MM.1S (cell line): Measurements from ENCODE around the gene LRG1.

ENCODE experiments used
- DNase-seq: peaks from one replicate; pipeline ENCODE4 v3.0.0-alpha.2; 2015
- H2AFZ ChIP-seq: fragments of 300-600 bp; sonication (generic); 2 replicates; pipeline ENCODE4 v1.6.0; 2016; ENCODE audit warnings: antibody characterized with exemption, low read length
- H3F3A ChIP-seq: fragments of 300-600 bp; sonication (generic); 2 replicates; pipeline ENCODE4 v1.6.1; 2016; ENCODE audit warnings: mild to moderate bottlenecking, antibody characterized with exemption, low read length, moderate library complexity, mixed read lengths; ENCODE audit not compliant: insufficient read depth
- H3K27ac ChIP-seq: fragments of 300-600 bp; sonication (generic); 2 replicates; pipeline ENCODE4 v1.5.1; 2016; ENCODE audit warnings: mild to moderate bottlenecking, low read length
- H3K27me3 ChIP-seq: fragments of 300-600 bp; sonication (generic); replicated peaks from 2 replicates; pipeline ENCODE4 v1.6.0; 2016; ENCODE audit warnings: low read length; ENCODE audit not compliant: insufficient read depth
- H3K36me3 ChIP-seq: fragments of 300-600 bp; sonication (generic); replicated peaks from 2 replicates; pipeline ENCODE4 v1.6.1; 2016; ENCODE audit warnings: mild to moderate bottlenecking, low read length, mixed read lengths; ENCODE audit not compliant: insufficient read depth
- H3K4me1 ChIP-seq: fragments of 300-600 bp; sonication (generic); 2 replicates; pipeline ENCODE4 v1.6.1; 2016; ENCODE audit warnings: low read length, mixed read lengths
- H3K4me2 ChIP-seq: fragments of 300-600 bp; sonication (generic); 2 replicates; pipeline ENCODE4 v1.6.0; 2016; ENCODE audit warnings: low read depth, low read length
- H3K4me3 ChIP-seq: fragments of 300-600 bp; sonication (generic); 2 replicates; pipeline ENCODE4 v1.5.1; 2016; ENCODE audit warnings: low read length, mixed read lengths
- H3K79me2 ChIP-seq: fragments of 300-600 bp; sonication (generic); 2 replicates; pipeline ENCODE4 v1.6.1; 2016; ENCODE audit warnings: mixed run types, low read length, mixed read lengths
- H3K9ac ChIP-seq: fragments of 300-600 bp; sonication (generic); 2 replicates; pipeline ENCODE4 v1.6.1; 2016; ENCODE audit warnings: low read length, mixed read lengths
- H3K9me2 ChIP-seq: fragments of 300-600 bp; sonication (generic); replicated peaks from 2 replicates; pipeline ENCODE4 v1.6.1; 2016; ENCODE audit warnings: mild to moderate bottlenecking, low read length, mixed read lengths; ENCODE audit not compliant: insufficient read depth
- H3K9me3 ChIP-seq: fragments of 300-600 bp; sonication (generic); replicated peaks from 2 replicates; pipeline ENCODE4 v1.6.1; 2016; ENCODE audit warnings: mild to moderate bottlenecking, low read length, mixed read lengths; ENCODE audit not compliant: insufficient read depth
- H4K20me1 ChIP-seq: fragments of 300-600 bp; sonication (generic); 2 replicates; pipeline ENCODE4 v1.6.1; 2016; ENCODE audit warnings: mild to moderate bottlenecking, low read length, moderate library complexity, mixed read lengths; ENCODE audit not compliant: insufficient read depth
- EZH2 ChIP-seq: fragments of 300-600 bp; sonication (generic); optimal IDR thresholded peaks from 2 replicates; pipeline ENCODE3; 2017; ENCODE audit warnings: low read depth, mild to moderate bottlenecking, antibody characterized with exemption, low read length, mixed read lengths
- EZH2phosphoT487 ChIP-seq: fragments of 300-600 bp; sonication (generic); IDR thresholded peaks from 2 replicates; pipeline ENCODE4 v1.6.1; 2018; ENCODE audit warnings: antibody characterized with exemption, low read length
- TF ChIP-seq, protein P1 (sequence below): fragments of 300-600 bp; sonication (generic); IDR thresholded peaks from 2 replicates; pipeline ENCODE4 v1.5.1; 2016; ENCODE audit warnings: antibody characterized with exemption, low read length, mixed read lengths

Gene LRG1

DNA sequence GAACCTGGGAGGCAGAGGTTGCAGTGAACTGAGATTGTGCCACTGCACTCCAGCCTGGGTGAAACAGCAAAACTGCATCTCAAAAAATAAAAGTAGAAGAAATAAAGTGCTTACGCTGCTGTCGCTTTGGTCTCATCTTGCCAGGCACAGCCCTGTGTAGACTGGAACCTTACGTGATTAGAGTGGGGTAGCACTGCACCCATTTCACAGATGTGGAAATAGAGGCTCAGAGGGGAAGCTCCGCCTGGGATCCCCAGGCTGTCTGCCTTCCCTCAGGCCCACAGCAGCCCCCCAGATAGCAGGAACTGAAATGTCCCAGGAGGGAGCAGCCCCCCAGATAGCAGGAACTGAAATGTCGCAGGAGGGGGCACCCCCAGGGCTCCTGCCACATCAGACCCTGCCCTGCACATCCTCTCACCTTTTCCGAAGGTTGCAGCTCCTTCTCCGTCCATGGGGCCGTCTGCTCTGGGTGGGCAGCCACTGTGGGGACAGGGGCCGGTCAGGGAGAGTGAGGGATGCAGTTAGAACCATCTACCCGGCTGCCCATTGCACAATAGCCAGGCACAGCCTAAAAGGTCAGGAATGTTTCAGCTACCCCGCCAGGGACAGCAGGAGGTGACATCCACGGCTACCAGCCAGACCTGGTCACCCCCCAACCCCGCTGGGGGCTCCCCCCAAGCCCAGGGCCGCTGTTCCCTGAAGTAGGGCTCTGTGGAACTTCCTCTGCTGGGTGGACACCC lies 23.5 kb downstream of the LRG1 start:
- H3K9ac ChIP-seq = no peak overlapping the region
- no peak overlapping the region for H3K4me2 ChIP-seq
- no peaks in the 10 kb centered on the region for H3K9me2 ChIP-seq
- no peaks in the 10 kb centered on the region for H4K20me1 ChIP-seq
- H3K79me2 ChIP-seq = no peaks in the 10 kb centered on the region
- H3K27me3 ChIP-seq = peaks cover 74% of the 10 kb centered on the region
- H3K4me3 ChIP-seq = no peak overlapping the region
- DNase-seq = no peak
- H2AFZ ChIP-seq = no peak overlapping the region
- TF ChIP-seq EZH2 (no peak), EZH2phosphoT487 (no peak)
- TF ChIP-seq, protein P1, sequence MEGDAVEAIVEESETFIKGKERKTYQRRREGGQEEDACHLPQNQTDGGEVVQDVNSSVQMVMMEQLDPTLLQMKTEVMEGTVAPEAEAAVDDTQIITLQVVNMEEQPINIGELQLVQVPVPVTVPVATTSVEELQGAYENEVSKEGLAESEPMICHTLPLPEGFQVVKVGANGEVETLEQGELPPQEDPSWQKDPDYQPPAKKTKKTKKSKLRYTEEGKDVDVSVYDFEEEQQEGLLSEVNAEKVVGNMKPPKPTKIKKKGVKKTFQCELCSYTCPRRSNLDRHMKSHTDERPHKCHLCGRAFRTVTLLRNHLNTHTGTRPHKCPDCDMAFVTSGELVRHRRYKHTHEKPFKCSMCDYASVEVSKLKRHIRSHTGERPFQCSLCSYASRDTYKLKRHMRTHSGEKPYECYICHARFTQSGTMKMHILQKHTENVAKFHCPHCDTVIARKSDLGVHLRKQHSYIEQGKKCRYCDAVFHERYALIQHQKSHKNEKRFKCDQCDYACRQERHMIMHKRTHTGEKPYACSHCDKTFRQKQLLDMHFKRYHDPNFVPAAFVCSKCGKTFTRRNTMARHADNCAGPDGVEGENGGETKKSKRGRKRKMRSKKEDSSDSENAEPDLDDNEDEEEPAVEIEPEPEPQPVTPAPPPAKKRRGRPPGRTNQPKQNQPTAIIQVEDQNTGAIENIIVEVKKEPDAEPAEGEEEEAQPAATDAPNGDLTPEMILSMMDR = no peak
- no peaks in the 10 kb centered on the region for H3K4me1 ChIP-seq
- H3K27ac ChIP-seq = no peak overlapping the region
- H3K36me3 ChIP-seq = no peaks in the 10 kb centered on the region
- H3K9me3 ChIP-seq = no peaks in the 10 kb centered on the region
- H3F3A ChIP-seq = no peaks in the 10 kb centered on the region

DNA sequence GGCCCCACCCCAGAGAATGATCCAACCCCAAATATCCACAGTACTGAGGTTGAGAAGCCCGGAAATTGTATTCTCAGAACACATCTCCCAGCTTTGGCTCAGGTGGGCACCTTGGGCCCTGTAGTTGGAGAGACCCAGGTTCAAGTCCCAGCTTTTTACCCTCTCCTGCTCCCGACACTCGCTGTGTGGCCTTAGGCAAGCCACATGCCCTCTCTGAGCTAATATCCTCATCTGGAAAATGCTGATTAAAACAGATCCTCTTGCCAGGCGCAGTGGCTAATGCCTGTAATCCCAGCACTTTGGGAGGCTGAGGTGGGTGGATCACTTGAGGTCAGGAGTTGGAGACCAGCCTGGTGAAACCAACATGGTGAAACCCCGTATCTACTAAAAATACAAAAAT lies 24.1 kb downstream of the LRG1 start:
- Histone ChIP-seq H3K27ac (no peak overlapping the region), H3K4me3 (no peak overlapping the region), H2AFZ (no peak overlapping the region), H3F3A (no peaks in the 10 kb centered on the region), H3K9me3 (no peaks in the 10 kb centered on the region), H3K36me3 (no peaks in the 10 kb centered on the region), H3K4me1 (no peaks in the 10 kb centered on the region), H3K9me2 (no peaks in the 10 kb centered on the region), H3K4me2 (no peak overlapping the region), H3K27me3 (peaks cover 68% of the 10 kb centered on the region), H4K20me1 (no peaks in the 10 kb centered on the region), H3K9ac (no peak overlapping the region), H3K79me2 (no peaks in the 10 kb centered on the region)
- no peak for DNase-seq
- TF ChIP-seq, protein P1 = no peak
- no peak for TF ChIP-seq EZH2phosphoT487
- TF ChIP-seq EZH2 = no peak

DNA sequence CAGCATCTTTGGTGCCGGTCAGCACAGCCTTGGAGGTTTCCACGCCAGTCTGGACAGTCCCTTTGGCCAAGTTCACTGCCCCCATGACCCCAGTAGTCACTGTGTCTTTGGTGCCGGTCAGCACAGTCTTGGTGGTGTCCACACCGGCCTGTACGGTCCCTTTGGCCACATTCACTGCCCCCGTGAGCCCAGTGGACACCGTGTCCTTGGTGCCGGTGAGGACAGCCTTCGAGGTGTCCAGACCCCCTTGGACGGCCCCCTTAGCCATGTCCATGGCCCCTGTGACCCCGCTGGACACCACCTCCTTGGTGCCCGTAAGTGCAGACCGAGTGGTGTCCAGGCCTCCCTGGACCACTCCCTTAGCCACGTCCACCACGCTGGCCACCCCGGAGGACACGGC lies 26.6 kb downstream of the LRG1 start:
- no peak overlapping the region for H3K27ac ChIP-seq
- H3K9ac ChIP-seq = no peak overlapping the region
- no peak overlapping the region for H3K4me3 ChIP-seq
- H2AFZ ChIP-seq = no peak overlapping the region
- H3K27me3 ChIP-seq = peaks cover 51% of the 10 kb centered on the region
- H4K20me1 ChIP-seq = no peaks in the 10 kb centered on the region
- no peaks in the 10 kb centered on the region for H3F3A ChIP-seq
- H3K4me1 ChIP-seq = no peaks in the 10 kb centered on the region
- H3K4me2 ChIP-seq = no peak overlapping the region
- H3K9me3 ChIP-seq = no peaks in the 10 kb centered on the region
- no peaks in the 10 kb centered on the region for H3K79me2 ChIP-seq
- DNase-seq = no peak
- H3K9me2 ChIP-seq = no peaks in the 10 kb centered on the region
- no peaks in the 10 kb centered on the region for H3K36me3 ChIP-seq
- TF ChIP-seq EZH2 = no peak
- TF ChIP-seq, protein P1 = no peak
- TF ChIP-seq EZH2phosphoT487 = no peak
